H1 (cell line): ENCODE results near the gene ARL8A. TPM values are rescaled to one million over a fixed set of nuclear protein-coding genes. Genes with fewer than 3 reads are reported as not detected.
A peak's percentile ranks its signal among the peaks of the same experiment; 100 is the strongest.

Experiments
- BCL11A ChIP-seq, 2 experiments: IDR thresholded peaks; one replicate each; pipeline ENCODE4 v1.6.1; 2011; ENCODE audit warnings: low read depth in 2 of 2, low read length in 2 of 2, mild to moderate bottlenecking in 2 of 2
- CHD7 ChIP-seq: fragments of 300-600 bp; sonication (generic); IDR thresholded peaks from 2 replicates; pipeline ENCODE4 v1.7.1; 2012; ENCODE audit warnings: low read length, moderate library complexity, mild to moderate bottlenecking, inconsistent platforms; ENCODE audit not compliant: insufficient replicate concordance
- SIN3A ChIP-seq, 2 experiments: IDR thresholded peaks in 1 of 2; conservative IDR thresholded peaks in 1 of 2; 2 replicates each; pipeline ENCODE4 v1.6.1; 2011 to 2012; ENCODE audit warnings: low read length in 2 of 2, improper control_type of control experiment in 1 of 2, low read depth in 1 of 2, mild to moderate bottlenecking in 1 of 2
- SP2 ChIP-seq: IDR thresholded peaks from 2 replicates; pipeline ENCODE4 v1.6.1; 2012; ENCODE audit warnings: mild to moderate bottlenecking, low read length, inconsistent platforms
- polyA plus RNA-seq, 7 experiments: library from polyadenylated mRNA; depleted of rRNA in 3 of 7; stranded (reverse) in 5 of 7; unstranded in 2 of 7; fragments of >200 nt in 5 of 7; fragments of 200-250 nt in 2 of 7; gene quantifications; 1 replicate in 5 of 7; 2 replicates in 1 of 7; 4 replicates in 1 of 7; pipeline versions ENCODE4 v1.2.1 to v1.2.3, GENCODE V29; 2011 to 2013; ENCODE audit warnings: missing spikeins in 2 of 7, mixed read lengths in 2 of 7
- total RNA-seq: library from RNA; stranded (reverse); fragmentation: NEBNext Ultra II Directional; extraction: Animal tissue kit (Norgen Biotek cat#: 25700); gene quantifications from 2 replicates; pipeline ENCODE4 v1.2.1, GENCODE V29; 2021
- TF ChIP-seq, protein P1 (sequence below): IDR thresholded peaks from 2 replicates; pipeline ENCODE4 v1.6.1; 2012; ENCODE audit warnings: inconsistent platforms

Gene ARL8A
- total and polyA plus RNA-seq, 2 of the 8 experiments (the other 6 are each of a cell fraction or from before 2014, with no cell fraction given), result 40.3 to 58.7 TPM

DNA sequence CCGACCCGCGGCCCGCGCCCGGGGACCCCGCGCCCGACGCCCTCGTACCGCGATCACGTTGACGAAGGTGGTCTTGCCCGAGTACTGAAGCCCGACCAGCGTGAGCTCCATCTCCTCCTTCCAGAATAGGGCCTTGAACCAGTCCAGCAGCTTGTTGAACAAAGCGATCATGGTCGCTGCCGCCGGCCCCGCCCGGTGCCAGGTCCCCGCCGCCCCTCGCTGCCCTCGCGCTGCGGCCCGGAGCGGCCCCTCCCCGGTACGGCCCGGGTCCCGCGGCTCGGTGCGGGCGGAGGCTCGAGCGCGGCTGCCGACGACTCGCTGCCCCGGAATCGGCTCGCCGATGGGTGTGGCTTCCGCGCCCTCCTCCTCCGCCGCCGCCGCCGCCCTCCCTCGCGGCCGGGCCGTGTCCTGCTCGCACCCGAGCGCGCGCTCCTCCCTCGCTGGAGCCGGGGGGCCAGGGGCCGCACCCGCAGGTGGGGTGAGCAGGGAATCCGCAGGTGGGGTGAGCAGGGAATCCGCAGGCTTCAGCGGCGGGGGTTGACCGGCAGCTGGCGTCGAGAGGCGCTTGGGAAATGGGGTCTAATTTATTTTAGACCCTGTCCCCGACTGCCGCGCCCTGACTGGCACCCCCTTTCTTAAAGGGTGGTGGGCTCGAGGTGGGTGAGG, at the start of gene ARL8A (continued):
- TF ChIP-seq SP2 (no peak), SIN3A (conservative IDR thresholded peaks at IDR 0.05 in 1 of 2, IDR thresholded peaks at IDR 0.05 in 1 of 2; ENCODE audit: low read depth in 1 of 2, low read length in 2 of 2) (0 out of 4 replicates have a peak, but pooled peaks of 1 of the 2 experiments have one; percentile 13), BCL11A (IDR thresholded peaks at IDR 0.05; ENCODE audit: low read depth in 2 of 2, low read length in 2 of 2) (no peak), CHD7 (no peak)
- TF ChIP-seq, protein P1, sequence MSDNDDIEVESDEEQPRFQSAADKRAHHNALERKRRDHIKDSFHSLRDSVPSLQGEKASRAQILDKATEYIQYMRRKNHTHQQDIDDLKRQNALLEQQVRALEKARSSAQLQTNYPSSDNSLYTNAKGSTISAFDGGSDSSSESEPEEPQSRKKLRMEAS, result peak; percentile 30; the same call in 1 of the 2 replicates
